ENCODE measurements around the gene PRKCB.

DNA sequence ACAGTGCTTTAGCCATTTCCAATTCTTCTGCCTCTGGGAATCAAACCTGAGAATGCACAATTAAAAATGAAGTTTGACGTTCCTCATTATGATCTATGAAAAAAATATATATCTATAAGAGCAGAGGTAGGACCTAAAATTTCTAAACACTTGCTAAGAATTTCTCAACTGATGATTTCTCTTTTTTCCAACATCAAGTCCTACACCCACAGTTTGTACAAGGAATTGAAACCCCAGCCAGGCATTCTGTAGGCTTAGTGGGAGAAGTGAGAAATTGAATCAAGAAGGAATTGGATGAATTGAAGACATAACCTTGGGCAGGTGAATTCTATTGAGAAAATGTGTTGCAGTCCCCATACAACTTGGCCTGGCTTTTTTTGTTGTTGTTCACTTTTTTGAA is 423.0 kb downstream of the PRKCB start:
- no peak for TF ChIP-seq POLR2A (IDR thresholded peaks at IDR 0.05)
- TF ChIP-seq, protein P1, sequence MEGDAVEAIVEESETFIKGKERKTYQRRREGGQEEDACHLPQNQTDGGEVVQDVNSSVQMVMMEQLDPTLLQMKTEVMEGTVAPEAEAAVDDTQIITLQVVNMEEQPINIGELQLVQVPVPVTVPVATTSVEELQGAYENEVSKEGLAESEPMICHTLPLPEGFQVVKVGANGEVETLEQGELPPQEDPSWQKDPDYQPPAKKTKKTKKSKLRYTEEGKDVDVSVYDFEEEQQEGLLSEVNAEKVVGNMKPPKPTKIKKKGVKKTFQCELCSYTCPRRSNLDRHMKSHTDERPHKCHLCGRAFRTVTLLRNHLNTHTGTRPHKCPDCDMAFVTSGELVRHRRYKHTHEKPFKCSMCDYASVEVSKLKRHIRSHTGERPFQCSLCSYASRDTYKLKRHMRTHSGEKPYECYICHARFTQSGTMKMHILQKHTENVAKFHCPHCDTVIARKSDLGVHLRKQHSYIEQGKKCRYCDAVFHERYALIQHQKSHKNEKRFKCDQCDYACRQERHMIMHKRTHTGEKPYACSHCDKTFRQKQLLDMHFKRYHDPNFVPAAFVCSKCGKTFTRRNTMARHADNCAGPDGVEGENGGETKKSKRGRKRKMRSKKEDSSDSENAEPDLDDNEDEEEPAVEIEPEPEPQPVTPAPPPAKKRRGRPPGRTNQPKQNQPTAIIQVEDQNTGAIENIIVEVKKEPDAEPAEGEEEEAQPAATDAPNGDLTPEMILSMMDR (IDR thresholded peaks at IDR 0.05 in 4 of 5, conservative IDR thresholded peaks at IDR 0.05 in 1 of 5), result no peak

All from gastrocnemius medialis (tissue), 4 donors.